ENCODE results near the gene TIGD3.
A peak's percentile ranks its signal among the peaks of the same experiment; 100 is the strongest.

- TF ChIP-seq CTCF (IDR thresholded peaks at IDR 0.05 in 2 of 3, conservative IDR thresholded peaks at IDR 0.05 in 1 of 3; ENCODE audit: control insufficient read depth in 2 of 3, extremely low read depth in 1 of 3, insufficient read depth in 1 of 3, low read depth in 3 of 3, low read length in 3 of 3), result no peak
- no peak for TF ChIP-seq SIX5 (IDR thresholded peaks at IDR 0.05; ENCODE audit: low read depth, low read length, severe bottlenecking)
- TF ChIP-seq, protein P1, sequence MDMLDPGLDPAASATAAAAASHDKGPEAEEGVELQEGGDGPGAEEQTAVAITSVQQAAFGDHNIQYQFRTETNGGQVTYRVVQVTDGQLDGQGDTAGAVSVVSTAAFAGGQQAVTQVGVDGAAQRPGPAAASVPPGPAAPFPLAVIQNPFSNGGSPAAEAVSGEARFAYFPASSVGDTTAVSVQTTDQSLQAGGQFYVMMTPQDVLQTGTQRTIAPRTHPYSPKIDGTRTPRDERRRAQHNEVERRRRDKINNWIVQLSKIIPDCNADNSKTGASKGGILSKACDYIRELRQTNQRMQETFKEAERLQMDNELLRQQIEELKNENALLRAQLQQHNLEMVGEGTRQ (IDR thresholded peaks at IDR 0.05; ENCODE audit: borderline replicate concordance, low read depth, low read length), result no peak
- TF ChIP-seq JUND (IDR thresholded peaks at IDR 0.05; ENCODE audit: low read depth, low read length), result no peak
- TF ChIP-seq, protein P2, sequence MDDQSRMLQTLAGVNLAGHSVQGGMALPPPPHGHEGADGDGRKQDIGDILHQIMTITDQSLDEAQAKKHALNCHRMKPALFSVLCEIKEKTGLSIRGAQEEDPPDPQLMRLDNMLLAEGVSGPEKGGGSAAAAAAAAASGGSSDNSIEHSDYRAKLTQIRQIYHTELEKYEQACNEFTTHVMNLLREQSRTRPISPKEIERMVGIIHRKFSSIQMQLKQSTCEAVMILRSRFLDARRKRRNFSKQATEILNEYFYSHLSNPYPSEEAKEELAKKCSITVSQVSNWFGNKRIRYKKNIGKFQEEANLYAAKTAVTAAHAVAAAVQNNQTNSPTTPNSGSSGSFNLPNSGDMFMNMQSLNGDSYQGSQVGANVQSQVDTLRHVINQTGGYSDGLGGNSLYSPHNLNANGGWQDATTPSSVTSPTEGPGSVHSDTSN (IDR thresholded peaks at IDR 0.05; ENCODE audit: insufficient replicate concordance, low read depth, low read length), result no peak
- TF ChIP-seq TARDBP (IDR thresholded peaks at IDR 0.05; ENCODE audit: borderline replicate concordance), result no peak
- no peak for TF ChIP-seq TCF12 (IDR thresholded peaks at IDR 0.05; ENCODE audit: low read depth, low read length)
- peak; percentile 10; the same call in 1 of the 2 replicates for TF ChIP-seq POLR2A (IDR thresholded peaks at IDR 0.05; ENCODE audit: low read depth, low read length)
- TF ChIP-seq, protein P3, sequence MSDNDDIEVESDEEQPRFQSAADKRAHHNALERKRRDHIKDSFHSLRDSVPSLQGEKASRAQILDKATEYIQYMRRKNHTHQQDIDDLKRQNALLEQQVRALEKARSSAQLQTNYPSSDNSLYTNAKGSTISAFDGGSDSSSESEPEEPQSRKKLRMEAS (IDR thresholded peaks at IDR 0.05; ENCODE audit: low read depth, low read length), result no peak
- no peak for TF ChIP-seq EP300 (IDR thresholded peaks at IDR 0.05; ENCODE audit: borderline replicate concordance in 1 of 2, control insufficient read depth in 1 of 2, low read depth in 2 of 2, low read length in 2 of 2)
- TF ChIP-seq RAD21 (IDR thresholded peaks at IDR 0.05; ENCODE audit: insufficient read depth, low read depth, low read length), result no peak
- TF ChIP-seq, protein P4, sequence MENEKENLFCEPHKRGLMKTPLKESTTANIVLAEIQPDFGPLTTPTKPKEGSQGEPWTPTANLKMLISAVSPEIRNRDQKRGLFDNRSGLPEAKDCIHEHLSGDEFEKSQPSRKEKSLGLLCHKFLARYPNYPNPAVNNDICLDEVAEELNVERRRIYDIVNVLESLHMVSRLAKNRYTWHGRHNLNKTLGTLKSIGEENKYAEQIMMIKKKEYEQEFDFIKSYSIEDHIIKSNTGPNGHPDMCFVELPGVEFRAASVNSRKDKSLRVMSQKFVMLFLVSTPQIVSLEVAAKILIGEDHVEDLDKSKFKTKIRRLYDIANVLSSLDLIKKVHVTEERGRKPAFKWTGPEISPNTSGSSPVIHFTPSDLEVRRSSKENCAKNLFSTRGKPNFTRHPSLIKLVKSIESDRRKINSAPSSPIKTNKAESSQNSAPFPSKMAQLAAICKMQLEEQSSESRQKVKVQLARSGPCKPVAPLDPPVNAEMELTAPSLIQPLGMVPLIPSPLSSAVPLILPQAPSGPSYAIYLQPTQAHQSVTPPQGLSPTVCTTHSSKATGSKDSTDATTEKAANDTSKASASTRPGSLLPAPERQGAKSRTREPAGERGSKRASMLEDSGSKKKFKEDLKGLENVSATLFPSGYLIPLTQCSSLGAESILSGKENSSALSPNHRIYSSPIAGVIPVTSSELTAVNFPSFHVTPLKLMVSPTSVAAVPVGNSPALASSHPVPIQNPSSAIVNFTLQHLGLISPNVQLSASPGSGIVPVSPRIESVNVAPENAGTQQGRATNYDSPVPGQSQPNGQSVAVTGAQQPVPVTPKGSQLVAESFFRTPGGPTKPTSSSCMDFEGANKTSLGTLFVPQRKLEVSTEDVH (IDR thresholded peaks at IDR 0.05; ENCODE audit: low read depth, partially characterized antibody), result no peak
- TF ChIP-seq NFIC (IDR thresholded peaks at IDR 0.05; ENCODE audit: low read depth, low read length), result no peak
Observed at GRCh38 chr11:65310215-65310614, 44.3 kb upstream of the TIGD3 start.
